ENCODE results near the gene KCNE1.

DNA sequence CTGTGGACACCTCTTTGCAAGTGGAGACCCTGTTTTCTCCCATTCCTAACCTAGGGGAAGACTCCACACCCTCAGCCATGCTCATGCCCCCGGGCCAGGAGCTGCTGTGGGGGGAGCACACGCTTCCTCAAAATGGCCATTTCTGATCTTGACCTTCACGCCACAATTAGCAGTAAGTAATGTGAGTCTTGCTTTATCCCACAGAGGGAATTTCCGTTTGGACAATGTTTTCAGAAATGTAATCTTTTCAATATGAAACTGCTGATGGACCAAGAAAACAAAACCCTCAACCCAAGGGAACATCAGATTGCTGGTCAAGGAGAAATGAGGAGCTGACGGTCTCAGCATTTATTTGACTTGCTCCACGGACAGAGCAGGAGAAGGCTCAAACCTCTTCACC is 8.3 kb upstream of the KCNE1 start:
- TF ChIP-seq, protein P1, sequence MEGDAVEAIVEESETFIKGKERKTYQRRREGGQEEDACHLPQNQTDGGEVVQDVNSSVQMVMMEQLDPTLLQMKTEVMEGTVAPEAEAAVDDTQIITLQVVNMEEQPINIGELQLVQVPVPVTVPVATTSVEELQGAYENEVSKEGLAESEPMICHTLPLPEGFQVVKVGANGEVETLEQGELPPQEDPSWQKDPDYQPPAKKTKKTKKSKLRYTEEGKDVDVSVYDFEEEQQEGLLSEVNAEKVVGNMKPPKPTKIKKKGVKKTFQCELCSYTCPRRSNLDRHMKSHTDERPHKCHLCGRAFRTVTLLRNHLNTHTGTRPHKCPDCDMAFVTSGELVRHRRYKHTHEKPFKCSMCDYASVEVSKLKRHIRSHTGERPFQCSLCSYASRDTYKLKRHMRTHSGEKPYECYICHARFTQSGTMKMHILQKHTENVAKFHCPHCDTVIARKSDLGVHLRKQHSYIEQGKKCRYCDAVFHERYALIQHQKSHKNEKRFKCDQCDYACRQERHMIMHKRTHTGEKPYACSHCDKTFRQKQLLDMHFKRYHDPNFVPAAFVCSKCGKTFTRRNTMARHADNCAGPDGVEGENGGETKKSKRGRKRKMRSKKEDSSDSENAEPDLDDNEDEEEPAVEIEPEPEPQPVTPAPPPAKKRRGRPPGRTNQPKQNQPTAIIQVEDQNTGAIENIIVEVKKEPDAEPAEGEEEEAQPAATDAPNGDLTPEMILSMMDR (IDR thresholded peaks at IDR 0.05) = no peak
- TF ChIP-seq POLR2A (IDR thresholded peaks at IDR 0.05) = no peak
